Choroid plexus epithelial cell (primary cell): ENCODE data around the gene SMPD1.

Experiments
- DNase-seq: peaks from one replicate; pipeline ENCODE4 v3.0.0-alpha.2; 2010; ENCODE audit warnings: low read depth
- H3K4me3 ChIP-seq: 2 replicates; pipeline ENCODE4 v1.5.1; 2011; ENCODE audit warnings: low read depth, mild to moderate bottlenecking, control low read depth, low read length, moderate library complexity
- CTCF ChIP-seq: conservative IDR thresholded peaks from 2 replicates; pipeline ENCODE4 v1.5.1; 2011; ENCODE audit warnings: low read depth, mild to moderate bottlenecking, control low read depth, inconsistent platforms, low read length, moderate library complexity

The SMPD1 gene

GRCh38 chr11:6397636-6398035 is 7.4 kb downstream of the SMPD1 start:
- no peak overlapping the region for H3K4me3 ChIP-seq
- peak; percentile 40 for DNase-seq
- TF ChIP-seq CTCF, result no peak

- DNase-seq, result no peak
- no peak overlapping the region for H3K4me3 ChIP-seq
- TF ChIP-seq CTCF, result no peak
Observed at GRCh38 chr11:6400431-6401345, 10.4 kb downstream of the SMPD1 start.

- no peak for TF ChIP-seq CTCF
- no peak for DNase-seq
- H3K4me3 ChIP-seq, result no peak overlapping the region
Observed at GRCh38 chr11:6401464-6401863, 11.2 kb downstream of the SMPD1 start.

GRCh38 chr11:6402061-6402470 is 11.8 kb downstream of the SMPD1 start:
- DNase-seq, result no peak
- no peak for TF ChIP-seq CTCF
- no peak overlapping the region for H3K4me3 ChIP-seq

- DNase-seq, result peak; percentile 39
- TF ChIP-seq CTCF, result no peak
- H3K4me3 ChIP-seq, result no peak overlapping the region
Observed at GRCh38 chr11:6402561-6402981, 12.3 kb downstream of the SMPD1 start.

GRCh38 chr11:6403539-6403938 is 13.3 kb downstream of the SMPD1 start:
- H3K4me3 ChIP-seq, result no peak overlapping the region
- DNase-seq, result no peak
- TF ChIP-seq CTCF, result no peak
